ENCODE measurements around the gene POMT1. TPM values are rescaled to one million over a fixed set of nuclear protein-coding genes. Genes with fewer than 3 reads are reported as not detected.
"Not testable (repeated sequence)": the region's sequence is repeated elsewhere in the genome, so short reads cannot be mapped to it uniquely, and the experiment has no call there.

Gene POMT1
- polyA plus RNA-seq: 32.1 TPM
- long read RNA-seq, donor 1, transcript POMT1-204 (20 exons, 3,038 nt): major isoform, 5 of 15 reads
- long read RNA-seq, donor 1, partial matches to known transcripts: 0 of 15 reads
- long read RNA-seq, donor 1, other reads (novel, unspliced or antisense): 9 of 15 reads
- long read RNA-seq, donor 2, partial matches to known transcripts: 0 of 5 reads
- long read RNA-seq, donor 2, other reads (novel, unspliced or antisense): 0 of 5 reads
- long read RNA-seq, donor 3: 0 reads
- long read RNA-seq, donor 4: 0 reads
- long read RNA-seq, donor 5, partial matches to known transcripts: 0 of 1 reads
- long read RNA-seq, donor 5, other reads (novel, unspliced or antisense): 0 of 1 reads
- long read RNA-seq, donor 6, partial matches to known transcripts: 0 of 3 reads
- long read RNA-seq, donor 6, other reads (novel, unspliced or antisense): 0 of 3 reads
- long read RNA-seq, donor 7, partial matches to known transcripts: 0 of 4 reads
- long read RNA-seq, donor 7, other reads (novel, unspliced or antisense): 0 of 4 reads
- long read RNA-seq, donor 8, partial matches to known transcripts: 0 of 5 reads
- long read RNA-seq, donor 8, other reads (novel, unspliced or antisense): 0 of 5 reads
- long read RNA-seq, donor 9, partial matches to known transcripts: 18 of 20 reads
- long read RNA-seq, donor 9, other reads (novel, unspliced or antisense): 0 of 20 reads
- long read RNA-seq, donor 10, partial matches to known transcripts: 0 of 4 reads
- long read RNA-seq, donor 10, other reads (novel, unspliced or antisense): 0 of 4 reads
- long read RNA-seq, donor 11, partial matches to known transcripts: 14 of 16 reads
- long read RNA-seq, donor 11, other reads (novel, unspliced or antisense): 0 of 16 reads

GRCh38 chr9:131502781-131503625 lies at the start of gene POMT1:
Gene POMT1, plus strand, starts transcription at chr9:131502918. Its CDS starts 1,301 bp downstream, at chr9:131504219.
- Histone ChIP-seq H3K27me3 (ENCODE audit: control insufficient read depth, insufficient read depth, low read length) (no peaks in the 10 kb centered on the region), H3K9me3 (ENCODE audit: control insufficient read depth, low read depth, low read length) (no peaks in the 10 kb centered on the region), H3K4me3 (ENCODE audit: low read length) (peak within 1 kb of the TSS; percentile 73), H3K27ac (ENCODE audit: low read length) (no peak within 1 kb of the TSS), H3K36me3 (ENCODE audit: control insufficient read depth, insufficient read depth, low read length) (peaks cover 32% of the 10 kb centered on the region), H3K4me1 (ENCODE audit: control insufficient read depth, insufficient read depth, low read length) (peaks cover 17% of the 10 kb centered on the region)
- WGBS (ENCODE audit: insufficient coverage, low lambda C conversion rate): no CpG with 5 or more reads among the region's 83 CpGs
- DNase-seq: peak; percentile 84 to 86

GRCh38 chr9:131454028-131454427 lies 48.7 kb upstream of the POMT1 start:
- no peaks in the 10 kb centered on the region for H3K4me1 ChIP-seq (ENCODE audit: control insufficient read depth, insufficient read depth, low read length)
- no peaks in the 10 kb centered on the region for H3K27me3 ChIP-seq (ENCODE audit: control insufficient read depth, insufficient read depth, low read length)
- H3K4me3 ChIP-seq (ENCODE audit: low read length): no peak overlapping the region
- H3K36me3 ChIP-seq (ENCODE audit: control insufficient read depth, insufficient read depth, low read length): peaks cover 61% of the 10 kb centered on the region
- H3K9me3 ChIP-seq (ENCODE audit: control insufficient read depth, low read depth, low read length): no peaks in the 10 kb centered on the region
- H3K27ac ChIP-seq (ENCODE audit: low read length): no peak overlapping the region
- DNase-seq: no peak

GRCh38 chr9:131455655-131456054 lies 47.1 kb upstream of the POMT1 start:
- H3K27ac ChIP-seq (ENCODE audit: low read length); H3K4me1 ChIP-seq (ENCODE audit: control insufficient read depth, insufficient read depth, low read length); DNase-seq; H3K27me3 ChIP-seq (ENCODE audit: control insufficient read depth, insufficient read depth, low read length); H3K4me3 ChIP-seq (ENCODE audit: low read length); H3K9me3 ChIP-seq (ENCODE audit: control insufficient read depth, low read depth, low read length): not testable (repeated sequence)
- 100% methylated on average over 1 of the region's 10 CpGs for WGBS (ENCODE audit: insufficient coverage, low lambda C conversion rate)
- peaks cover 65% of the 10 kb centered on the region for H3K36me3 ChIP-seq (ENCODE audit: control insufficient read depth, insufficient read depth, low read length)

- H3K27ac ChIP-seq (ENCODE audit: low read length): no peak overlapping the region
- no peaks in the 10 kb centered on the region for H3K27me3 ChIP-seq (ENCODE audit: control insufficient read depth, insufficient read depth, low read length)
- no peaks in the 10 kb centered on the region for H3K4me1 ChIP-seq (ENCODE audit: control insufficient read depth, insufficient read depth, low read length)
- H3K4me3 ChIP-seq (ENCODE audit: low read length): no peak overlapping the region
- peaks cover 76% of the 10 kb centered on the region for H3K36me3 ChIP-seq (ENCODE audit: control insufficient read depth, insufficient read depth, low read length)
- 100% methylated on average over 2 of the region's 10 CpGs for WGBS (ENCODE audit: insufficient coverage, low lambda C conversion rate)
- no peak for DNase-seq
- H3K9me3 ChIP-seq (ENCODE audit: control insufficient read depth, low read depth, low read length): no peaks in the 10 kb centered on the region
Measured at GRCh38 chr9:131457746-131458145, 45.0 kb upstream of the POMT1 start.

- H3K36me3 ChIP-seq (ENCODE audit: control insufficient read depth, insufficient read depth, low read length): peaks cover 80% of the 10 kb centered on the region
- no peaks in the 10 kb centered on the region for H3K9me3 ChIP-seq (ENCODE audit: control insufficient read depth, low read depth, low read length)
- H3K4me1 ChIP-seq (ENCODE audit: control insufficient read depth, insufficient read depth, low read length): no peaks in the 10 kb centered on the region
- no peak overlapping the region for H3K27ac ChIP-seq (ENCODE audit: low read length)
- H3K27me3 ChIP-seq (ENCODE audit: control insufficient read depth, insufficient read depth, low read length): no peaks in the 10 kb centered on the region
- DNase-seq: no peak
- H3K4me3 ChIP-seq (ENCODE audit: low read length): no peak overlapping the region
- no CpG with 5 or more reads among the region's 10 CpGs for WGBS (ENCODE audit: insufficient coverage, low lambda C conversion rate)
Measured at GRCh38 chr9:131459056-131459455, 43.7 kb upstream of the POMT1 start.

- no peak for DNase-seq
- Histone ChIP-seq H3K4me1 (ENCODE audit: control insufficient read depth, insufficient read depth, low read length) (no peaks in the 10 kb centered on the region), H3K27me3 (ENCODE audit: control insufficient read depth, insufficient read depth, low read length) (no peaks in the 10 kb centered on the region), H3K9me3 (ENCODE audit: control insufficient read depth, low read depth, low read length) (no peaks in the 10 kb centered on the region), H3K27ac (ENCODE audit: low read length) (no peak overlapping the region), H3K4me3 (ENCODE audit: low read length) (no peak overlapping the region), H3K36me3 (ENCODE audit: control insufficient read depth, insufficient read depth, low read length) (peaks cover 85% of the 10 kb centered on the region)
- no CpG with 5 or more reads among the region's 1 CpG for WGBS (ENCODE audit: insufficient coverage, low lambda C conversion rate)
Measured at GRCh38 chr9:131461166-131461565, 41.6 kb upstream of the POMT1 start.

GRCh38 chr9:131464354-131465000 lies 38.2 kb upstream of the POMT1 start:
- no CpG with 5 or more reads among the region's 24 CpGs for WGBS (ENCODE audit: insufficient coverage, low lambda C conversion rate)
- no peak for DNase-seq
- H3K9me3 ChIP-seq (ENCODE audit: control insufficient read depth, low read depth, low read length): no peaks in the 10 kb centered on the region
- no peaks in the 10 kb centered on the region for H3K27me3 ChIP-seq (ENCODE audit: control insufficient read depth, insufficient read depth, low read length)
- H3K4me3 ChIP-seq (ENCODE audit: low read length): no peak overlapping the region
- no peak overlapping the region for H3K27ac ChIP-seq (ENCODE audit: low read length)
- H3K4me1 ChIP-seq (ENCODE audit: control insufficient read depth, insufficient read depth, low read length): no peaks in the 10 kb centered on the region
- peaks cover 88% of the 10 kb centered on the region for H3K36me3 ChIP-seq (ENCODE audit: control insufficient read depth, insufficient read depth, low read length)

GRCh38 chr9:131465401-131465800 lies 37.3 kb upstream of the POMT1 start:
- Histone ChIP-seq H3K4me3 (ENCODE audit: low read length) (no peak overlapping the region), H3K9me3 (ENCODE audit: control insufficient read depth, low read depth, low read length) (no peaks in the 10 kb centered on the region), H3K27me3 (ENCODE audit: control insufficient read depth, insufficient read depth, low read length) (no peaks in the 10 kb centered on the region), H3K36me3 (ENCODE audit: control insufficient read depth, insufficient read depth, low read length) (peaks cover 89% of the 10 kb centered on the region), H3K4me1 (ENCODE audit: control insufficient read depth, insufficient read depth, low read length) (no peaks in the 10 kb centered on the region), H3K27ac (ENCODE audit: low read length) (no peak overlapping the region)
- WGBS (ENCODE audit: insufficient coverage, low lambda C conversion rate): no CpG with 5 or more reads among the region's 6 CpGs
- DNase-seq: no peak

GRCh38 chr9:131467214-131467935 lies 35.3 kb upstream of the POMT1 start:
- H3K27ac ChIP-seq (ENCODE audit: low read length): no peak overlapping the region
- DNase-seq: no peak

More at GRCh38 chr9:131467214-131467935, 35.3 kb upstream of the POMT1 start:
- H3K4me1 ChIP-seq (ENCODE audit: control insufficient read depth, insufficient read depth, low read length): no peaks in the 10 kb centered on the region
- no peak overlapping the region for H3K4me3 ChIP-seq (ENCODE audit: low read length)
- no peaks in the 10 kb centered on the region for H3K9me3 ChIP-seq (ENCODE audit: control insufficient read depth, low read depth, low read length)
- WGBS (ENCODE audit: insufficient coverage, low lambda C conversion rate): 80% methylated on average over 1 of the region's 13 CpGs
- peaks cover 85% of the 10 kb centered on the region for H3K36me3 ChIP-seq (ENCODE audit: control insufficient read depth, insufficient read depth, low read length)
- H3K27me3 ChIP-seq (ENCODE audit: control insufficient read depth, insufficient read depth, low read length): no peaks in the 10 kb centered on the region
